ENCODE measurements around the gene KCNH4. TPM values are rescaled to one million over a fixed set of nuclear protein-coding genes. Genes with fewer than 3 reads are reported as not detected.

Gene KCNH4
- total and polyA plus RNA-seq, 2 of the 13 experiments (the other 11 are each of a cell fraction or from before 2014, with no cell fraction given), result 0.01 to 0.09 TPM

- TF ChIP-seq MBNL3 (CRISPR knock-in tag; conservative IDR thresholded peaks at IDR 0.05) (no peak), SOX6 (IDR thresholded peaks at IDR 0.05) (no peak), SOX6 (CRISPR knock-in tag; IDR thresholded peaks at IDR 0.05) (peak; percentile 20; the same call in 1 of the 2 replicates), ZNF230 (CRISPR knock-in tag; IDR thresholded peaks at IDR 0.05) (no peak), ZNF136 (CRISPR knock-in tag; IDR thresholded peaks at IDR 0.05; ENCODE audit: low read depth) (0 out of 2 replicates have a peak, but pooled peaks have one; percentile 41), GLI4 (CRISPR knock-in tag; IDR thresholded peaks at IDR 0.05; ENCODE audit: borderline replicate concordance) (no peak), PHF8 (CRISPR knock-in tag; IDR thresholded peaks at IDR 0.05) (peak; percentile 84), ATF3 (CRISPR knock-in tag; IDR thresholded peaks at IDR 0.05) (0 out of 2 replicates have a peak, but pooled peaks have one; percentile 31), ATAD3A (CRISPR knock-in tag; IDR thresholded peaks at IDR 0.05) (no peak), EED (CRISPR knock-in tag; IDR thresholded peaks at IDR 0.05) (no peak), REPIN1 (CRISPR knock-in tag; IDR thresholded peaks at IDR 0.05; ENCODE audit: borderline replicate concordance, low read depth) (peak; percentile 56; the same call in 1 of the 2 replicates), ZFX (CRISPR knock-in tag; IDR thresholded peaks at IDR 0.05; ENCODE audit: low read depth) (peak; percentile 98), ZNF678 (CRISPR knock-in tag; IDR thresholded peaks at IDR 0.05) (0 out of 2 replicates have a peak, but pooled peaks have one; percentile 43), ZNF75D (CRISPR knock-in tag; IDR thresholded peaks at IDR 0.05; ENCODE audit: borderline replicate concordance) (0 out of 2 replicates have a peak, but pooled peaks have one; percentile 39), RCOR2 (CRISPR knock-in tag; IDR thresholded peaks at IDR 0.05) (no peak), TEAD2 (CRISPR knock-in tag; IDR thresholded peaks at IDR 0.05) (no peak), ZNF607 (CRISPR knock-in tag; IDR thresholded peaks at IDR 0.05; ENCODE audit: borderline replicate concordance) (peak; percentile 56; the same call in 1 of the 2 replicates)
- TF ChIP-seq, protein P1, sequence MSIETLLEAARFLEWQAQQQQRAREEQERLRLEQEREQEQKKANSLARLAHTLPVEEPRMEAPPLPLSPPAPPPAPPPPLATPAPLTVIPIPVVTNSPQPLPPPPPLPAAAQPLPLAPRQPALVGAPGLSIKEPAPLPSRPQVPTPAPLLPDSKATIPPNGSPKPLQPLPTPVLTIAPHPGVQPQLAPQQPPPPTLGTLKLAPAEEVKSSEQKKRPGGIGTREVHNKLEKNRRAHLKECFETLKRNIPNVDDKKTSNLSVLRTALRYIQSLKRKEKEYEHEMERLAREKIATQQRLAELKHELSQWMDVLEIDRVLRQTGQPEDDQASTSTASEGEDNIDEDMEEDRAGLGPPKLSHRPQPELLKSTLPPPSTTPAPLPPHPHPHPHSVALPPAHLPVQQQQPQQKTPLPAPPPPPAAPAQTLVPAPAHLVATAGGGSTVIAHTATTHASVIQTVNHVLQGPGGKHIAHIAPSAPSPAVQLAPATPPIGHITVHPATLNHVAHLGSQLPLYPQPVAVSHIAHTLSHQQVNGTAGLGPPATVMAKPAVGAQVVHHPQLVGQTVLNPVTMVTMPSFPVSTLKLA (IDR thresholded peaks at IDR 0.05), result peak; percentile 28; the same call in 1 of the 2 replicates
- TF ChIP-seq, protein P2, sequence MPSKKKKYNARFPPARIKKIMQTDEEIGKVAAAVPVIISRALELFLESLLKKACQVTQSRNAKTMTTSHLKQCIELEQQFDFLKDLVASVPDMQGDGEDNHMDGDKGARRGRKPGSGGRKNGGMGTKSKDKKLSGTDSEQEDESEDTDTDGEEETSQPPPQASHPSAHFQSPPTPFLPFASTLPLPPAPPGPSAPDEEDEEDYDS (CRISPR knock-in tag; IDR thresholded peaks at IDR 0.05), result 0 out of 2 replicates have a peak, but pooled peaks have one; percentile 37
- TF ChIP-seq, protein P3, sequence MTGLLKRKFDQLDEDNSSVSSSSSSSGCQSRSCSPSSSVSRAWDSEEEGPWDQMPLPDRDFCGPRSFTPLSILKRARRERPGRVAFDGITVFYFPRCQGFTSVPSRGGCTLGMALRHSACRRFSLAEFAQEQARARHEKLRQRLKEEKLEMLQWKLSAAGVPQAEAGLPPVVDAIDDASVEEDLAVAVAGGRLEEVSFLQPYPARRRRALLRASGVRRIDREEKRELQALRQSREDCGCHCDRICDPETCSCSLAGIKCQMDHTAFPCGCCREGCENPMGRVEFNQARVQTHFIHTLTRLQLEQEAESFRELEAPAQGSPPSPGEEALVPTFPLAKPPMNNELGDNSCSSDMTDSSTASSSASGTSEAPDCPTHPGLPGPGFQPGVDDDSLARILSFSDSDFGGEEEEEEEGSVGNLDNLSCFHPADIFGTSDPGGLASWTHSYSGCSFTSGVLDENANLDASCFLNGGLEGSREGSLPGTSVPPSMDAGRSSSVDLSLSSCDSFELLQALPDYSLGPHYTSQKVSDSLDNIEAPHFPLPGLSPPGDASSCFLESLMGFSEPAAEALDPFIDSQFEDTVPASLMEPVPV (CRISPR knock-in tag; IDR thresholded peaks at IDR 0.05), result peak; percentile 64; the same call in 1 of the 2 replicates
- TF ChIP-seq, protein P4, sequence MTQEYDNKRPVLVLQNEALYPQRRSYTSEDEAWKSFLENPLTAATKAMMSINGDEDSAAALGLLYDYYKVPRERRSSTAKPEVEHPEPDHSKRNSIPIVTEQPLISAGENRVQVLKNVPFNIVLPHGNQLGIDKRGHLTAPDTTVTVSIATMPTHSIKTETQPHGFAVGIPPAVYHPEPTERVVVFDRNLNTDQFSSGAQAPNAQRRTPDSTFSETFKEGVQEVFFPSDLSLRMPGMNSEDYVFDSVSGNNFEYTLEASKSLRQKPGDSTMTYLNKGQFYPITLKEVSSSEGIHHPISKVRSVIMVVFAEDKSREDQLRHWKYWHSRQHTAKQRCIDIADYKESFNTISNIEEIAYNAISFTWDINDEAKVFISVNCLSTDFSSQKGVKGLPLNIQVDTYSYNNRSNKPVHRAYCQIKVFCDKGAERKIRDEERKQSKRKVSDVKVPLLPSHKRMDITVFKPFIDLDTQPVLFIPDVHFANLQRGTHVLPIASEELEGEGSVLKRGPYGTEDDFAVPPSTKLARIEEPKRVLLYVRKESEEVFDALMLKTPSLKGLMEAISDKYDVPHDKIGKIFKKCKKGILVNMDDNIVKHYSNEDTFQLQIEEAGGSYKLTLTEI (CRISPR knock-in tag; conservative IDR thresholded peaks at IDR 0.05), result no peak
These were observed 59.9 kb downstream of the KCNH4 start, which contains the start of gene KAT2A (continued) for GRCh38 chr17:42120770-42121769.

All from HepG2 (cell line).